ENCODE measurements around the gene MDN1. TPM values are rescaled to one million over a fixed set of nuclear protein-coding genes. Genes with fewer than 3 reads are reported as not detected.

MDN1 gene
- total RNA-seq, 4 donors from 2014 or later, result 18.1 to 26.0 (median 19.5) TPM

GRCh38 chr6:89685311-89685710, 134.3 kb downstream of the MDN1 start:
- DNase-seq (ENCODE audit: extremely low spot score), result peak; percentile 10
- 100% methylated on average over 2 of the region's 2 CpGs for WGBS
- H3K4me1 ChIP-seq, result no peaks in the 10 kb centered on the region
- H3K9me3 ChIP-seq, result no peaks in the 10 kb centered on the region
- TF ChIP-seq POLR2A (IDR thresholded peaks at IDR 0.05; ENCODE audit: low read depth), result no peak
- TF ChIP-seq EP300 (IDR thresholded peaks at IDR 0.05), result no peak
- TF ChIP-seq CTCF (IDR thresholded peaks at IDR 0.05), result no peak
- TF ChIP-seq POLR2AphosphoS5 (IDR thresholded peaks at IDR 0.05), result no peak
- H3K4me3 ChIP-seq, result no peak overlapping the region
- peaks cover 66 to 97% (median 93%) of the 10 kb centered on the region in 4 donors for H3K36me3 ChIP-seq
- intact Hi-C loops (cut with DNase I), result no loop called here
- no peaks in the 10 kb centered on the region for H3K27me3 ChIP-seq
- H3K27ac ChIP-seq (replicated peaks in 1 of 4), result no peak overlapping the region

- WGBS, result 90% methylated on average over 1 of the region's 1 CpG
- Histone ChIP-seq H3K4me1 (no peaks in the 10 kb centered on the region), H3K9me3 (no peaks in the 10 kb centered on the region), H3K36me3 (peaks cover 78 to 99% (median 96%) of the 10 kb centered on the region in 4 donors), H3K27ac (replicated peaks in 1 of 4) (no peak overlapping the region), H3K27me3 (no peaks in the 10 kb centered on the region), H3K4me3 (no peak overlapping the region)
- intact Hi-C loops (cut with DNase I), result no loop called here
- peak; percentile 77 for DNase-seq (ENCODE audit: extremely low spot score)
- no peak for TF ChIP-seq POLR2AphosphoS5 (IDR thresholded peaks at IDR 0.05)
- TF ChIP-seq CTCF (IDR thresholded peaks at IDR 0.05), result no peak
- TF ChIP-seq EP300 (IDR thresholded peaks at IDR 0.05), result no peak
- TF ChIP-seq POLR2A (IDR thresholded peaks at IDR 0.05; ENCODE audit: low read depth), result no peak
Observed at GRCh38 chr6:89682991-89683390, 136.6 kb downstream of the MDN1 start.

GRCh38 chr6:89681983-89682564, 137.5 kb downstream of the MDN1 start:
- peaks cover 78 to 99% (median 96%) of the 10 kb centered on the region in 4 donors for H3K36me3 ChIP-seq
- H3K4me1 ChIP-seq, result no peaks in the 10 kb centered on the region
- no peak overlapping the region for H3K4me3 ChIP-seq
- H3K27me3 ChIP-seq, result no peaks in the 10 kb centered on the region
- WGBS, result 95% methylated on average over 10 of the region's 10 CpGs
- peak; percentile 47 for DNase-seq (ENCODE audit: extremely low spot score)
- TF ChIP-seq CTCF (IDR thresholded peaks at IDR 0.05) (no peak), POLR2AphosphoS5 (IDR thresholded peaks at IDR 0.05) (no peak), POLR2A (IDR thresholded peaks at IDR 0.05; ENCODE audit: low read depth) (no peak), EP300 (IDR thresholded peaks at IDR 0.05) (no peak)
- no peaks in the 10 kb centered on the region for H3K9me3 ChIP-seq
- no peak overlapping the region for H3K27ac ChIP-seq (replicated peaks in 1 of 4)
- intact Hi-C loops (cut with DNase I), result no loop called here

GRCh38 chr6:89680551-89680950, 139.0 kb downstream of the MDN1 start:
- TF ChIP-seq CTCF (IDR thresholded peaks at IDR 0.05), result no peak
- no peak for TF ChIP-seq POLR2A (IDR thresholded peaks at IDR 0.05; ENCODE audit: low read depth)
- H3K36me3 ChIP-seq, result peaks cover 70 to 99% (median 93%) of the 10 kb centered on the region in 4 donors
- no peak overlapping the region for H3K4me3 ChIP-seq
- no peaks in the 10 kb centered on the region for H3K27me3 ChIP-seq
- intact Hi-C loops (cut with DNase I), result no loop called here
- no peak for DNase-seq (ENCODE audit: extremely low spot score)
- H3K4me1 ChIP-seq, result peaks cover 0 to 8% (median 4%) of the 10 kb centered on the region in 4 donors
- H3K9me3 ChIP-seq, result no peaks in the 10 kb centered on the region
- H3K27ac ChIP-seq (replicated peaks in 1 of 4), result no peak overlapping the region
- WGBS, result 84% methylated on average over 6 of the region's 7 CpGs

- peaks cover 70 to 99% (median 93%) of the 10 kb centered on the region in 4 donors for H3K36me3 ChIP-seq
- H3K4me1 ChIP-seq, result peaks cover 0 to 8% (median 4%) of the 10 kb centered on the region in 4 donors
- no peak overlapping the region for H3K27ac ChIP-seq (replicated peaks in 1 of 4)
- 89% methylated on average over 2 of the region's 2 CpGs for WGBS
- no peaks in the 10 kb centered on the region for H3K9me3 ChIP-seq
- no peaks in the 10 kb centered on the region for H3K27me3 ChIP-seq
- intact Hi-C loops (cut with DNase I), result no loop called here
- no peak for TF ChIP-seq EP300 (IDR thresholded peaks at IDR 0.05)
- no peak for TF ChIP-seq POLR2A (IDR thresholded peaks at IDR 0.05; ENCODE audit: low read depth)
- TF ChIP-seq CTCF (IDR thresholded peaks at IDR 0.05), result no peak
- no peak for TF ChIP-seq POLR2AphosphoS5 (IDR thresholded peaks at IDR 0.05)
- H3K4me3 ChIP-seq, result no peak overlapping the region
- no peak for DNase-seq (ENCODE audit: extremely low spot score)
Observed at GRCh38 chr6:89680150-89680549, 139.4 kb downstream of the MDN1 start.

Data from esophagus muscularis mucosa (tissue), 4 donors.